IMR-90 (cell line): Measurements from ENCODE around the gene CLDN15. TPM values are rescaled to one million over a fixed set of nuclear protein-coding genes. Genes with fewer than 3 reads are reported as not detected.

Source experiments
- ATAC-seq: fragments of 200-7000 bp; cut with Tn5 transposase; 2 replicates; pipeline ENCODE4 v1.9.1; 2020; ENCODE audit warnings: low read depth, mild to moderate bottlenecking, moderate library complexity
- BruUV-seq: library from RNA; stranded (reverse); fragments of 400-500 nt; replicated peaks from 2 replicates; lab custom pipeline; 2021; lab: Mats Ljungman, UMichigan
- CTCF ChIA-PET: fragments of 300-600 bp; formaldehyde crosslinking; extraction: SDS; loops from one replicate; lab custom pipeline; 2021; ENCODE audit warnings: antibody characterized with exemption; lab: Yijun Ruan, JAX
- POLR2A ChIA-PET: fragments of 300-600 bp; sonication (Branson Sonifier 250); formaldehyde crosslinking; loops from one replicate; lab custom pipeline; 2022; ENCODE audit warnings: antibody characterized with exemption; ENCODE audit not compliant: unreplicated experiment; lab: Charles Lee
- DNase-seq: peaks from one replicate; pipeline ENCODE4 v3.0.0; 2013
- H2AFZ ChIP-seq: replicated peaks from 2 replicates; pipeline ENCODE3; 2013; ENCODE audit warnings: low read length, mild to moderate bottlenecking; ENCODE audit not compliant: poor library complexity
- H2AK5ac ChIP-seq: 2 replicates; pipeline ENCODE4 v1.6.1; 2013; ENCODE audit warnings: low read depth, low read length, inconsistent platforms
- H2AK9ac ChIP-seq: replicated peaks from 2 replicates; pipeline ENCODE3; 2013; ENCODE audit warnings: mild to moderate bottlenecking, low read depth, low read length, moderate library complexity; ENCODE audit not compliant: poor library complexity
- H2BK120ac ChIP-seq: 2 replicates; pipeline ENCODE4 v1.6.1; 2013; ENCODE audit warnings: low read depth, low read length, inconsistent platforms
- H2BK15ac ChIP-seq: 3 replicates; pipeline ENCODE4 v1.6.1; 2013; ENCODE audit warnings: low read depth, low read length, inconsistent platforms
- H2BK20ac ChIP-seq: 2 replicates; pipeline ENCODE4 v1.6.1; 2013; ENCODE audit warnings: low read depth, mild to moderate bottlenecking, inconsistent platforms, low read length, moderate library complexity
- H2BK5ac ChIP-seq: 2 replicates; pipeline ENCODE4 v1.6.1; 2013; ENCODE audit warnings: mild to moderate bottlenecking, low read depth, low read length, inconsistent platforms; ENCODE audit not compliant: poor library complexity, severe bottlenecking
- H3K14ac ChIP-seq: replicated peaks from 2 replicates; pipeline ENCODE4 v1.6.1; 2013; ENCODE audit warnings: low read depth, low read length, inconsistent platforms
- H3K18ac ChIP-seq: 2 replicates; pipeline ENCODE4 v1.6.1; 2013; ENCODE audit warnings: low read depth, low read length, control low read depth
- H3K23ac ChIP-seq: 2 replicates; pipeline ENCODE4 v1.6.1; 2013; ENCODE audit warnings: low read depth, low read length, inconsistent platforms
- H3K27ac ChIP-seq: 2 replicates; pipeline ENCODE4 v1.5.1; 2013; ENCODE audit warnings: mild to moderate bottlenecking, control low read depth, low read length; ENCODE audit not compliant: insufficient read depth
- H3K27me3 ChIP-seq: 2 replicates; pipeline ENCODE4 v1.6.1; 2013; ENCODE audit warnings: low read length; ENCODE audit not compliant: control insufficient read depth, insufficient read depth
- H3K36me3 ChIP-seq: 2 replicates; pipeline ENCODE4 v1.6.1; 2013; ENCODE audit warnings: low read length, mixed read lengths; ENCODE audit not compliant: control insufficient read depth, insufficient read depth
- H3K4ac ChIP-seq: 2 replicates; pipeline ENCODE4 v1.6.1; 2013; ENCODE audit warnings: low read depth, low read length, inconsistent platforms
- H3K4me1 ChIP-seq: 2 replicates; pipeline ENCODE4 v1.6.1; 2013; ENCODE audit warnings: low read length, mixed read lengths; ENCODE audit not compliant: control insufficient read depth, insufficient read depth
- H3K4me2 ChIP-seq: 2 replicates; pipeline ENCODE4 v1.6.1; 2013; ENCODE audit warnings: low read depth, mild to moderate bottlenecking, control low read depth, low read length, moderate library complexity
- H3K4me3 ChIP-seq: 2 replicates; pipeline ENCODE4 v1.5.1; 2013; ENCODE audit warnings: low read depth, mild to moderate bottlenecking, control low read depth, low read length, moderate library complexity; ENCODE audit not compliant: insufficient read depth
- H3K56ac ChIP-seq: 2 replicates; pipeline ENCODE4 v1.6.1; 2013; ENCODE audit warnings: low read length, inconsistent platforms; ENCODE audit not compliant: insufficient read depth; ENCODE audit errors: extremely low read depth
- H3K79me1 ChIP-seq, 2 experiments: 2 replicates each; pipeline ENCODE4 v1.6.1; 2013; ENCODE audit warnings: low read length in 2 of 2, inconsistent platforms in 1 of 2, low read depth in 1 of 2
- H3K9ac ChIP-seq: 2 replicates; pipeline ENCODE4 v1.6.1; 2013; ENCODE audit warnings: low read depth, low read length, control low read depth
- H3K9me1 ChIP-seq: 2 replicates; pipeline ENCODE4 v1.6.1; 2013; ENCODE audit warnings: low read length, inconsistent platforms; ENCODE audit not compliant: insufficient read depth
- H3K9me3 ChIP-seq: 2 replicates; pipeline ENCODE4 v1.6.1; 2013; ENCODE audit warnings: low read length; ENCODE audit not compliant: control insufficient read depth, insufficient read depth
- H4K20me1 ChIP-seq: 2 replicates; pipeline ENCODE4 v1.6.1; 2013; ENCODE audit warnings: low read length, inconsistent platforms; ENCODE audit not compliant: insufficient read depth
- H4K5ac ChIP-seq: 2 replicates; pipeline ENCODE4 v1.6.1; 2013; ENCODE audit warnings: mild to moderate bottlenecking, low read depth, low read length, control low read depth
- H4K8ac ChIP-seq, 2 experiments: 2 replicates each; pipeline ENCODE4 v1.6.1; 2013; ENCODE audit warnings: low read depth in 2 of 2, low read length in 2 of 2, control low read depth in 1 of 2, inconsistent platforms in 1 of 2
- H4K91ac ChIP-seq: 2 replicates; pipeline ENCODE4 v1.6.1; 2013; ENCODE audit warnings: low read depth, low read length, inconsistent platforms; ENCODE audit not compliant: insufficient read depth
- MAFK ChIP-seq: IDR thresholded peaks from 2 replicates; pipeline ENCODE4 v1.6.1; 2012; ENCODE audit warnings: low read depth, low read length, improper control_type of control experiment
- NFE2L2 ChIP-seq: fragments of 150-350 bp; IDR thresholded peaks from 2 replicates; pipeline ENCODE4 v1.6.1; 2016; ENCODE audit warnings: low read depth, mild to moderate bottlenecking, low read length
- WGBS, 2 experiments: methylation state at CpG; one replicate each; pipeline versions ENCODE4 v1.1.5 to v1.1.7; 2013; ENCODE audit warnings: missing lambda C conversion rate in 2 of 2; ENCODE audit not compliant: insufficient read length in 1 of 2; ENCODE audit errors: extremely low coverage in 2 of 2; 5-methylcytosine and 5-hydroxymethylcytosine counted together
- dilution Hi-C: fragments of 300-500 bp; cut with HindIII; formaldehyde crosslinking; loops from one replicate; pipeline ENCODE4 v1.14.3; 2018; ENCODE audit warnings: low sequenced_read_pairs; ENCODE audit not compliant: unreplicated experiment
- in situ Hi-C: fragments of 300-500 bp; cut with MboI; formaldehyde crosslinking; loops from 3 replicates; pipeline ENCODE4 v1.14.3; 2019; ENCODE audit warnings: low sequenced_read_pairs, inconsistent platforms, mixed read lengths
- intact Hi-C: fragments of 100-400 bp; cut with micrococcal nuclease; formaldehyde crosslinking; loops from 2 replicates; pipeline ENCODE4 v1.10.0; 2022
- polyA plus RNA-seq, 3 experiments: library from polyadenylated mRNA; depleted of rRNA; stranded (reverse); fragments of >200 nt; gene quantifications; 2 replicates each; pipeline ENCODE4 v1.2.3, GENCODE V29; 2012; ENCODE audit warnings: low replicate concordance in 1 of 3
- total RNA-seq: library from RNA; depleted of rRNA; stranded (reverse); fragments of >200 nt; gene quantifications from 2 replicates; pipeline ENCODE4 v1.2.3, GENCODE V29; 2012

CLDN15 gene
- total and polyA plus RNA-seq, 2 of the 4 experiments (the other 2 are of a cell fraction): 0.72 to 5.4 TPM

GRCh38 chr7:101226721-101227120 is 10.9 kb downstream of the CLDN15 start:
- Histone ChIP-seq H3K9me3 (no peaks in the 10 kb centered on the region), H2AK5ac (no peak overlapping the region), H3K23ac (no peak overlapping the region), H4K8ac (no peak overlapping the region), H3K4me1 (no peaks in the 10 kb centered on the region; the same call in 1 of the 2 replicates), H3K27ac (no peak overlapping the region), H3K18ac (no peak overlapping the region), H2AFZ (no peak overlapping the region), H3K4me2 (no peak overlapping the region), H4K5ac (no peak overlapping the region), H3K14ac (no peak overlapping the region), H2BK120ac (no peak overlapping the region), H2BK5ac (no peak overlapping the region), H3K4ac (no peak overlapping the region), H3K9me1 (peaks cover 7% of the 10 kb centered on the region), H4K20me1 (peaks cover 8% of the 10 kb centered on the region), H2AK9ac (no peak overlapping the region), H2BK15ac (no peak overlapping the region), H3K4me3 (no peak overlapping the region), H4K91ac (no peak overlapping the region), H3K79me1 (peaks cover 0 to 7% of the 10 kb centered on the region in 2 experiments; a peak in 3 of 4 replicates), H2BK20ac (no peak overlapping the region), H3K36me3 (peaks cover 39% of the 10 kb centered on the region), H3K9ac (no peak overlapping the region), H3K27me3 (no peaks in the 10 kb centered on the region), H3K56ac (no peak overlapping the region)
- POLR2A ChIA-PET: no interaction called here
- TF ChIP-seq NFE2L2 (no peak), MAFK (peak; percentile 67)
- no TSS peak for BruUV-seq
- no peak for ATAC-seq
- CTCF ChIA-PET: no interaction called here
- 96% methylated on average over 3 of the region's 9 CpGs; no CpG with 5 or more reads in 1 of the 2 experiments for WGBS, 2 experiments
- DNase-seq: no peak
- dilution Hi-C loops: no loop called here
- intact Hi-C loops: no loop called here
- in situ Hi-C loops: no loop called here
